GM12892 (cell line): ENCODE measurements around the gene KCNJ1.

Source experiments
- POLR2A ChIP-seq: IDR thresholded peaks from 2 replicates; pipeline ENCODE4 v1.6.1; 2011; ENCODE audit warnings: low read depth, low read length, control low read depth
- POLR2AphosphoS5 ChIP-seq: IDR thresholded peaks from 2 replicates; pipeline ENCODE4 v1.6.1; 2011; ENCODE audit warnings: low read depth, low read length, control low read depth
- TAF1 ChIP-seq: IDR thresholded peaks from 2 replicates; pipeline ENCODE4 v1.6.1; 2011; ENCODE audit warnings: low read depth, mild to moderate bottlenecking, control low read depth, low read length, borderline replicate concordance

DNA sequence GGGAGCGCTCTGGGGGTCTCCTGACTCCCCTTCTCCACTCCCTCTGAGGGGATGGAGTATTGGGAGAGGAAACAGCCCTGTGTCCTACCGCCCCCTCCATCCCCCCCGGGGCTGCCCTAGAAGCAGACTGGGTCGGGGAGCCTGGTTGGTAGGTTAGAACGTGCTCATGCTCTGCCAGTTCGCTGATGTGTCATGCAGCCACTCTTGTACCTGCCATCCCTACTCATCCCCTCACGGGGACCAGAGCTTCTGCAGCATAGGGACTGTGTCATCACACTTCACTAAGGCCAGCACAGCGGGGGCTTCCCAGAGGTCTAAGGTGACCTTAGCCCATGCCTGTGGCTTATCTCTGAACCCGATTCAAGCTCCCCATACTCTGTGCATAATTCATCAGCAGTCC is 4.7 kb downstream of the KCNJ1 start:
- TF ChIP-seq POLR2A (no peak), TAF1 (no peak), POLR2AphosphoS5 (no peak)
